Loucy (cell line): ENCODE results near the gene EPHA5.

Source experiments
- CTCF ChIP-seq: fragments of 200-600 bp; sonication (generic); conservative IDR thresholded peaks from 2 replicates; pipeline ENCODE4 v1.5.1; 2014; ENCODE audit warnings: mild to moderate bottlenecking, antibody characterized with exemption, low read length
- EZH2phosphoT487 ChIP-seq: fragments of 200-600 bp; IDR thresholded peaks from 2 replicates; pipeline ENCODE4 v1.6.1; 2018; ENCODE audit warnings: antibody characterized with exemption, mild to moderate bottlenecking, moderate library complexity, borderline replicate concordance

- no peak for TF ChIP-seq CTCF
- TF ChIP-seq EZH2phosphoT487: no peak
Measured at GRCh38 chr4:65559270-65559669, 111.0 kb downstream of the EPHA5 start.
